WERI-Rb-1 (cell line): ENCODE data around the gene ITSN1.
A peak's percentile ranks its signal among the peaks of the same experiment; 100 is the strongest.
"Not testable (repeated sequence)": the region's sequence is repeated elsewhere in the genome, so short reads cannot be mapped to it uniquely, and the experiment has no call there.

Source experiments
- DNase-seq: peaks from one replicate; pipeline ENCODE4 v3.0.0-alpha.2; 2020
- H3K27ac ChIP-seq: fragments of 250-450 bp; sonication (Bioruptor Pico); 2 replicates; pipeline ENCODE4 v1.5.1; 2020; ENCODE audit warnings: mild to moderate bottlenecking, moderate library complexity
- H3K27me3 ChIP-seq: fragments of 250-450 bp; sonication (Bioruptor Pico); 2 replicates; pipeline ENCODE4 v1.5.1; 2021; ENCODE audit warnings: mild to moderate bottlenecking, low read depth, moderate library complexity; ENCODE audit not compliant: insufficient read depth, severe bottlenecking
- H3K36me3 ChIP-seq: fragments of 250-450 bp; sonication (Bioruptor Pico); 2 replicates; pipeline ENCODE4 v1.5.1; 2020; ENCODE audit warnings: mild to moderate bottlenecking, moderate library complexity
- H3K4me3 ChIP-seq: 2 replicates; pipeline ENCODE4 v1.5.1; 2011; ENCODE audit warnings: low read depth, mild to moderate bottlenecking, control low read depth, low read length
- H3K9me3 ChIP-seq: fragments of 250-450 bp; sonication (Bioruptor Pico); 2 replicates; pipeline ENCODE4 v1.5.1; 2021; ENCODE audit warnings: mild to moderate bottlenecking, moderate library complexity; ENCODE audit not compliant: severe bottlenecking
- CTCF ChIP-seq: IDR thresholded peaks from 2 replicates; pipeline ENCODE4 v1.5.1; 2011; ENCODE audit warnings: low read depth, mild to moderate bottlenecking, control low read depth, inconsistent platforms, low read length

The ITSN1 gene

GRCh38 chr21:33916200-33916567, 273.9 kb downstream of the ITSN1 start:
- H3K9me3 ChIP-seq: no peaks in the 10 kb centered on the region
- H3K36me3 ChIP-seq: peaks cover 29% of the 10 kb centered on the region
- no peak for TF ChIP-seq CTCF
- peak overlapping the region; percentile 88 for H3K4me3 ChIP-seq
- H3K27me3 ChIP-seq: no peaks in the 10 kb centered on the region
- H3K27ac ChIP-seq: peak overlapping the region; percentile 20
- no peak for DNase-seq

GRCh38 chr21:33917421-33917820, 275.1 kb downstream of the ITSN1 start:
- no peak for DNase-seq
- H3K9me3 ChIP-seq: no peaks in the 10 kb centered on the region
- no peak overlapping the region for H3K4me3 ChIP-seq
- peaks cover 11% of the 10 kb centered on the region for H3K27me3 ChIP-seq
- peaks cover 18% of the 10 kb centered on the region for H3K36me3 ChIP-seq
- TF ChIP-seq CTCF: no peak
- no peak overlapping the region for H3K27ac ChIP-seq

- no peak overlapping the region for H3K27ac ChIP-seq
- no peak overlapping the region for H3K4me3 ChIP-seq
- no peaks in the 10 kb centered on the region for H3K9me3 ChIP-seq
- DNase-seq: peak; percentile 87
- peak; percentile 98 for TF ChIP-seq CTCF
- no peaks in the 10 kb centered on the region for H3K36me3 ChIP-seq
- peaks cover 23% of the 10 kb centered on the region for H3K27me3 ChIP-seq
These were observed 281.9 kb downstream of the ITSN1 start for GRCh38 chr21:33924079-33924765.

- no peak overlapping the region for H3K4me3 ChIP-seq
- no peak for TF ChIP-seq CTCF
- no peak for DNase-seq
These were observed 282.4 kb downstream of the ITSN1 start for GRCh38 chr21:33924766-33925100.

GRCh38 chr21:33926248-33926647, 283.9 kb downstream of the ITSN1 start:
- not testable (repeated sequence) for H3K4me3 ChIP-seq, DNase-seq, H3K27ac ChIP-seq, H3K9me3 ChIP-seq, H3K36me3 ChIP-seq
- peaks cover 25% of the 10 kb centered on the region for H3K27me3 ChIP-seq

More at GRCh38 chr21:33924766-33925100, 282.4 kb downstream of the ITSN1 start:
- no peak overlapping the region for H3K27ac ChIP-seq
- H3K9me3 ChIP-seq: no peaks in the 10 kb centered on the region
- no peaks in the 10 kb centered on the region for H3K36me3 ChIP-seq
- H3K27me3 ChIP-seq: peaks cover 23% of the 10 kb centered on the region

- not testable (repeated sequence) for H3K9me3 ChIP-seq, H3K36me3 ChIP-seq, H3K4me3 ChIP-seq, DNase-seq, H3K27ac ChIP-seq
- H3K27me3 ChIP-seq: peaks cover 52% of the 10 kb centered on the region
These were observed 288.9 kb downstream of the ITSN1 start for GRCh38 chr21:33931052-33931798.
